H1 (cell line): Measurements from ENCODE around the gene EBF3. TPM values are rescaled to one million over a fixed set of nuclear protein-coding genes. Genes with fewer than 3 reads are reported as not detected.

Experiments used
- CTCF ChIA-PET: fragments of 300-600 bp; sonication (Branson Sonifier 250); formaldehyde crosslinking; loops from one replicate; lab custom pipeline; 2021; ENCODE audit not compliant: partially characterized antibody; lab: Charles Lee
- POLR2A ChIA-PET: fragments of 300-600 bp; sonication (Branson Sonifier 250); formaldehyde crosslinking; loops from one replicate; lab custom pipeline; 2021; ENCODE audit warnings: inconsistent platforms; ENCODE audit not compliant: partially characterized antibody; lab: Charles Lee
- DNase-seq, 2 experiments: peaks; one replicate each; pipeline versions ENCODE4 v3.0.0 to v3.0.0-alpha.2; 2010 to 2022; ENCODE audit warnings: low spot score in 2 of 2, low read depth in 1 of 2, mixed read lengths in 1 of 2
- FAIRE-seq: peaks from 2 replicates; lab custom pipeline; 2011; peaks lifted over from hg19 to GRCh38; lab: Jason Lieb, UNC
- H2AFZ ChIP-seq: 2 replicates; pipeline ENCODE4 v1.8.1; 2012; ENCODE audit warnings: low read length, inconsistent platforms
- H2AK5ac ChIP-seq: 2 replicates; pipeline ENCODE4 v1.6.1; 2013; ENCODE audit warnings: low read depth, low read length
- H2BK120ac ChIP-seq: replicated peaks from 2 replicates; pipeline ENCODE3; 2013; ENCODE audit warnings: low read depth, low read length, inconsistent platforms
- H2BK12ac ChIP-seq: 2 replicates; pipeline ENCODE4 v1.6.1; 2013; ENCODE audit warnings: low read depth, low read length
- H2BK15ac ChIP-seq: 2 replicates; pipeline ENCODE4 v1.6.1; 2013; ENCODE audit warnings: low read length
- H2BK20ac ChIP-seq: 2 replicates; pipeline ENCODE4 v1.6.1; 2013; ENCODE audit warnings: low read length
- H2BK5ac ChIP-seq: 2 replicates; pipeline ENCODE4 v1.6.1; 2013; ENCODE audit warnings: low read depth, low read length
- H3K14ac ChIP-seq: 2 replicates; pipeline ENCODE4 v1.6.1; 2013; ENCODE audit warnings: inconsistent platforms; ENCODE audit not compliant: insufficient read length
- H3K18ac ChIP-seq: 2 replicates; pipeline ENCODE4 v1.6.1; 2013; ENCODE audit warnings: low read length; ENCODE audit errors: extremely low read depth
- H3K23ac ChIP-seq: 2 replicates; pipeline ENCODE4 v1.6.1; 2013; ENCODE audit warnings: inconsistent platforms; ENCODE audit not compliant: insufficient read length
- H3K23me2 ChIP-seq: 2 replicates; pipeline ENCODE4 v1.6.1; 2013; ENCODE audit warnings: low read depth, low read length
- H3K27ac ChIP-seq: 2 replicates; pipeline ENCODE4 v1.6.1; 2011; ENCODE audit warnings: low read depth, low read length, inconsistent platforms
- H3K27me3 ChIP-seq, 4 experiments: replicated peaks in 1 of 4; 1 replicate in 1 of 4; 2 replicates in 3 of 4; pipeline versions ENCODE4 v1.6.1 to v1.8.1; 2011 to 2013; ENCODE audit warnings: low read length in 3 of 4, mild to moderate bottlenecking in 3 of 4, inconsistent platforms in 2 of 4, mixed read lengths in 2 of 4, moderate library complexity in 1 of 4; ENCODE audit not compliant: control insufficient read depth in 3 of 4, insufficient read depth in 3 of 4; ENCODE audit errors: extremely low read depth in 1 of 4
- H3K36me3 ChIP-seq, 4 experiments: 2 replicates each; pipeline versions ENCODE4 v1.6.1 to v1.8.1; 2011 to 2013; ENCODE audit warnings: mild to moderate bottlenecking in 4 of 4, low read length in 3 of 4, moderate library complexity in 2 of 4, control low read depth in 1 of 4, inconsistent platforms in 1 of 4; ENCODE audit not compliant: insufficient read depth in 4 of 4, control insufficient read depth in 2 of 4
- H3K4ac ChIP-seq: replicated peaks from 2 replicates; pipeline ENCODE3; 2013; ENCODE audit warnings: low read length, low read depth, mixed read lengths, inconsistent platforms; ENCODE audit not compliant: insufficient read length
- H3K4me1 ChIP-seq, 4 experiments: replicated peaks in 1 of 4; 1 replicate in 1 of 4; 2 replicates in 3 of 4; pipeline versions ENCODE4 v1.6.1 to v1.8.1; 2011 to 2013; ENCODE audit warnings: low read length in 3 of 4, inconsistent platforms in 2 of 4, mixed read lengths in 1 of 4; ENCODE audit not compliant: insufficient read depth in 4 of 4, control insufficient read depth in 3 of 4
- H3K4me2 ChIP-seq, 2 experiments: 2 replicates each; pipeline versions ENCODE4 v1.6.1 to v1.8.1; 2011 to 2013; ENCODE audit warnings: low read depth in 2 of 2, low read length in 2 of 2, control low read depth in 1 of 2, inconsistent platforms in 1 of 2, mild to moderate bottlenecking in 1 of 2; ENCODE audit not compliant: insufficient read depth in 1 of 2
- H3K4me3 ChIP-seq, 4 experiments: fragments of 200-600, 300-600 bp in 1 of 4; sonication (generic), shearing (Covaris generic), sonication (Bioruptor Twin) in 1 of 4; 2 replicates each; pipeline versions ENCODE4 v1.5.1 to v1.8.1; 2011 to 2016; ENCODE audit warnings: low read length in 4 of 4, low read depth in 3 of 4, control low read depth in 2 of 4, inconsistent platforms in 2 of 4, mild to moderate bottlenecking in 2 of 4, mixed read lengths in 1 of 4, moderate library complexity in 1 of 4; ENCODE audit not compliant: insufficient read depth in 2 of 4; ENCODE audit errors: extremely low read depth in 1 of 4
- H3K56ac ChIP-seq: replicated peaks from 2 replicates; pipeline ENCODE3; 2013; ENCODE audit warnings: low read depth, mild to moderate bottlenecking, mixed read lengths, low read length, inconsistent platforms; ENCODE audit not compliant: insufficient read length
- H3K79me1 ChIP-seq: 2 replicates; pipeline ENCODE4 v1.6.1; 2013; ENCODE audit warnings: low read depth, low read length, control low read depth
- H3K79me2 ChIP-seq, 2 experiments: 2 replicates each; pipeline versions ENCODE4 v1.6.1 to v1.8.1; 2012 to 2013; ENCODE audit warnings: low read length in 2 of 2, mild to moderate bottlenecking in 2 of 2, inconsistent platforms in 1 of 2; ENCODE audit not compliant: insufficient read depth in 2 of 2, control insufficient read depth in 1 of 2
- H3K9ac ChIP-seq, 4 experiments: replicated peaks in 1 of 4; 1 replicate in 1 of 4; 2 replicates in 3 of 4; pipeline versions ENCODE4 v1.6.1 to v1.8.1; 2011 to 2013; ENCODE audit warnings: low read depth in 3 of 4, low read length in 3 of 4, control low read depth in 2 of 4, mild to moderate bottlenecking in 2 of 4, moderate library complexity in 2 of 4, inconsistent platforms in 1 of 4; ENCODE audit errors: extremely low read depth in 1 of 4
- H3K9me3 ChIP-seq, 2 experiments: 2 replicates each; pipeline versions ENCODE4 v1.6.1 to v1.8.1; 2012 to 2013; ENCODE audit warnings: mild to moderate bottlenecking in 2 of 2, moderate library complexity in 2 of 2, control low read depth in 1 of 2, inconsistent platforms in 1 of 2, low read depth in 1 of 2, low read length in 1 of 2, mixed read lengths in 1 of 2; ENCODE audit not compliant: insufficient read depth in 2 of 2
- H4K20me1 ChIP-seq, 2 experiments: replicated peaks in 1 of 2; 2 replicates each; pipeline versions ENCODE3 to v1.8.1; 2011 to 2013; ENCODE audit warnings: inconsistent platforms in 2 of 2, low read length in 2 of 2, mild to moderate bottlenecking in 1 of 2; ENCODE audit not compliant: insufficient read depth in 2 of 2, control insufficient read depth in 1 of 2
- H4K5ac ChIP-seq: 2 replicates; pipeline ENCODE4 v1.6.1; 2013; ENCODE audit warnings: low read length, low read depth, mixed read lengths, inconsistent platforms; ENCODE audit not compliant: insufficient read length
- H4K8ac ChIP-seq: 2 replicates; pipeline ENCODE4 v1.8.0; 2013; ENCODE audit warnings: mild to moderate bottlenecking, moderate library complexity, low read length, inconsistent platforms; ENCODE audit not compliant: insufficient read depth; ENCODE audit errors: extremely low read depth
- H4K91ac ChIP-seq: replicated peaks from 2 replicates; pipeline ENCODE3; 2013; ENCODE audit warnings: low read length, mixed read lengths, inconsistent platforms; ENCODE audit not compliant: insufficient read length
- BACH1 ChIP-seq: IDR thresholded peaks from 2 replicates; pipeline ENCODE4 v1.6.1; 2012; ENCODE audit warnings: low read length, improper control_type of control experiment
- CHD2 ChIP-seq: IDR thresholded peaks from 2 replicates; pipeline ENCODE4 v1.6.1; 2012; ENCODE audit warnings: low read length, improper control_type of control experiment
- SUZ12 ChIP-seq: fragments of 200-600 bp; sonication (generic); IDR thresholded peaks from 2 replicates; pipeline ENCODE4 v1.6.1; 2012; ENCODE audit warnings: mild to moderate bottlenecking, inconsistent platforms, low read length, moderate library complexity, mixed read lengths
- WGBS, 2 experiments: shearing (Covaris generic) in 1 of 2; methylation state at CpG; one replicate each; pipeline versions ENCODE4 v1.1.6 to v1.1.7; 2013 to 2015; ENCODE audit warnings: low lambda C conversion rate in 2 of 2, mixed read lengths in 2 of 2, inconsistent platforms in 1 of 2, low coverage in 1 of 2, missing lambda C conversion rate in 1 of 2; ENCODE audit not compliant: insufficient replicate concordance in 2 of 2, insufficient coverage in 1 of 2, insufficient read length in 1 of 2; ENCODE audit errors: extremely low coverage in 1 of 2, missing lambda C conversion rate in 1 of 2; 5-methylcytosine and 5-hydroxymethylcytosine counted together
- polyA plus RNA-seq, 7 experiments: library from polyadenylated mRNA; depleted of rRNA in 3 of 7; stranded (reverse) in 5 of 7; unstranded in 2 of 7; fragments of >200 nt in 5 of 7; fragments of 200-250 nt in 2 of 7; gene quantifications; 1 replicate in 5 of 7; 2 replicates in 1 of 7; 4 replicates in 1 of 7; pipeline versions ENCODE4 v1.2.1 to v1.2.3, GENCODE V29; 2011 to 2013; ENCODE audit warnings: missing spikeins in 2 of 7, mixed read lengths in 2 of 7
- total RNA-seq: library from RNA; stranded (reverse); fragmentation: NEBNext Ultra II Directional; extraction: Animal tissue kit (Norgen Biotek cat#: 25700); gene quantifications from 2 replicates; pipeline ENCODE4 v1.2.1, GENCODE V29; 2021

The EBF3 gene
- total and polyA plus RNA-seq, 2 of the 8 experiments (the other 6 are each of a cell fraction or from before 2014, with no cell fraction given) = 0.08 to 0.26 TPM

DNA sequence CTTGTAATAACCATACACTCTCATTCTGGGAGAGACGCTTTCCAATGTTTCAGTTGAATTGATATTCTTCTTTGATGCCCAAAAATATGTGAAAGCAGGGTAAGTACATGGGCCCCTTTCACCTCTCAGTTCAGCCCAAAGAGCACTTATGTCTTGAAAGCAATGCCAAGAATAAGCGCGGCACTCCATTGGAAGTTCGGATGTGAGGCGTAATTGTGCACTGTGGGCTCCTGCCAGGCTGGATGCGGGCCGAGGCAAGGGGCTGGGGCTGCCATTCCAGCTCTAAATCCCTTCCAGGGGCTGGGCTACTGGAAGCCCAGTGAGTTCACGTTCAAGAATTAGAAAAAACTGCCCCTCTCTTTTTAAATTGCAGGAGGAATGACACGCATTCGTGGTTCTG, 113.8 kb downstream of the EBF3 start:
- Histone ChIP-seq H2BK5ac (no peak overlapping the region), H3K23me2 (no peaks in the 10 kb centered on the region), H3K56ac (no peak overlapping the region), H2AFZ (no peak overlapping the region), H3K18ac (no peak overlapping the region), H4K91ac (no peak overlapping the region), H2BK12ac (no peak overlapping the region), H3K4me3 (no peak overlapping the region), H2BK15ac (no peak overlapping the region), H2BK20ac (no peak overlapping the region), H4K5ac (no peak overlapping the region), H3K79me2 (no peaks in the 10 kb centered on the region), H3K36me3 (no peaks in the 10 kb centered on the region), H3K27me3 (no peaks in the 10 kb centered on the region), H2BK120ac (no peak overlapping the region), H3K4me2 (no peak overlapping the region), H4K20me1 (no peaks in the 10 kb centered on the region), H3K27ac (no peak overlapping the region), H3K14ac (no peak overlapping the region), H2AK5ac (no peak overlapping the region), H4K8ac (no peak overlapping the region; the same call in 1 of the 2 replicates), H3K4ac (no peak overlapping the region), H3K9me3 (no peaks in the 10 kb centered on the region), H3K4me1 (peaks cover 0 to 2% (median 0%) of the 10 kb centered on the region in 4 experiments; a peak in 2 of 7 replicates), H3K9ac (no peak overlapping the region), H3K79me1 (no peaks in the 10 kb centered on the region), H3K23ac (no peak overlapping the region)
- TF ChIP-seq CHD2 (no peak), BACH1 (no peak), SUZ12 (no peak)
- DNase-seq = no peak
- POLR2A ChIA-PET = no interaction called here
- CTCF ChIA-PET = interaction anchor here (4.3 kb wide), 1 partner anchor 27 kb away, joined by 20 read pairs; no protein-coding TSS in a partner anchor
- 98% methylated on average over 10 of the region's 10 CpGs; no CpG with 5 or more reads in 1 of the 2 experiments for WGBS, 2 experiments
- FAIRE-seq = no peak
